HepG2 (cell line): Measurements from ENCODE around the gene ACCS. TPM values are rescaled to one million over a fixed set of nuclear protein-coding genes. Genes with fewer than 3 reads are reported as not detected.

Experiments used
- ATF7 ChIP-seq, 2 experiments: fragments of 450-650 bp in 1 of 2; sonication (generic) in 1 of 2; formaldehyde crosslinking in 1 of 2; IDR thresholded peaks; 2 replicates each; pipeline versions ENCODE4 v1.4.0 to v1.6.1; 2016 to 2020; ENCODE audit warnings: antibody characterized with exemption in 1 of 2, mild to moderate bottlenecking in 1 of 2, missing genetic modification reagents in 1 of 2
- BRD4 ChIP-seq: sonication (generic); formaldehyde crosslinking; IDR thresholded peaks from 2 replicates; pipeline ENCODE4 v1.4.0; 2020; ENCODE audit warnings: missing genetic modification reagents
- ELF3 ChIP-seq: IDR thresholded peaks from 2 replicates; pipeline ENCODE4 v1.6.1; 2016; ENCODE audit warnings: missing genetic modification reagents, missing compliant biosample characterization
- FOXK2 ChIP-seq: fragments of 450-650 bp; IDR thresholded peaks from 2 replicates; pipeline ENCODE4 v1.6.1; 2016
- HNRNPL ChIP-seq: fragments of 200-400 bp; formaldehyde crosslinking; IDR thresholded peaks from 2 replicates; pipeline ENCODE4 v1.6.1; 2017; ENCODE audit warnings: mild to moderate bottlenecking, low read depth, low read length
- KAT7 ChIP-seq: IDR thresholded peaks from 2 replicates; pipeline ENCODE4 v1.6.1; 2018; ENCODE audit warnings: borderline replicate concordance, missing compliant biosample characterization
- KLF15 ChIP-seq: sonication (generic); formaldehyde crosslinking; IDR thresholded peaks from 2 replicates; pipeline ENCODE4 v1.8.1; 2023; ENCODE audit warnings: borderline replicate concordance, mild to moderate bottlenecking, inconsistent platforms, missing genetic modification reagents, mixed read lengths
- MIER2 ChIP-seq: IDR thresholded peaks from 2 replicates; pipeline ENCODE4 v1.6.1; 2016; ENCODE audit warnings: missing biosample characterization, missing genetic modification reagents
- MIXL1 ChIP-seq: IDR thresholded peaks from 2 replicates; pipeline ENCODE4 v1.6.1; 2016
- NFIB ChIP-seq: sonication (generic); formaldehyde crosslinking; IDR thresholded peaks from 2 replicates; pipeline ENCODE4 v1.9.0; 2021; ENCODE audit warnings: missing genetic modification reagents, mild to moderate bottlenecking, borderline replicate concordance
- NFYB ChIP-seq: sonication (generic); formaldehyde crosslinking; IDR thresholded peaks from 2 replicates; pipeline ENCODE4 v1.4.0; 2020; ENCODE audit warnings: missing genetic modification reagents
- REPIN1 ChIP-seq: sonication (generic); formaldehyde crosslinking; IDR thresholded peaks from 2 replicates; pipeline ENCODE4 v1.8.0; 2022; ENCODE audit warnings: missing genetic modification reagents, low read depth, mild to moderate bottlenecking, borderline replicate concordance
- SUZ12 ChIP-seq: fragments of 150-350 bp; IDR thresholded peaks from 2 replicates; pipeline ENCODE4 v1.6.1; 2014; ENCODE audit warnings: low read depth, low read length
- ZBTB8A ChIP-seq: sonication (generic); formaldehyde crosslinking; IDR thresholded peaks from 2 replicates; pipeline ENCODE4 v1.4.0; 2020; ENCODE audit warnings: mild to moderate bottlenecking, low read depth, missing genetic modification reagents, borderline replicate concordance
- ZFP82 ChIP-seq: sonication (generic); formaldehyde crosslinking; IDR thresholded peaks from 2 replicates; pipeline ENCODE4 v1.5.1; 2020; ENCODE audit warnings: mild to moderate bottlenecking, missing genetic modification reagents, borderline replicate concordance
- ZFY ChIP-seq: sonication (generic); formaldehyde crosslinking; IDR thresholded peaks from 2 replicates; pipeline ENCODE4 v1.4.0; 2020; ENCODE audit warnings: missing genetic modification reagents
- ZMYM4 ChIP-seq: sonication (generic); formaldehyde crosslinking; IDR thresholded peaks from 2 replicates; pipeline ENCODE4 v1.8.1; 2023; ENCODE audit warnings: mild to moderate bottlenecking, missing genetic modification reagents
- ZNF20 ChIP-seq: sonication (generic); formaldehyde crosslinking; IDR thresholded peaks from 2 replicates; pipeline ENCODE4 v1.4.0; 2020; ENCODE audit warnings: mild to moderate bottlenecking, moderate library complexity, missing genetic modification reagents
- ZNF878 ChIP-seq: sonication (generic); formaldehyde crosslinking; IDR thresholded peaks from 2 replicates; pipeline ENCODE4 v1.8.1; 2023; ENCODE audit warnings: mild to moderate bottlenecking, missing genetic modification reagents, moderate library complexity
- polyA plus RNA-seq, 8 experiments: library from polyadenylated mRNA; depleted of rRNA in 3 of 8; stranded (reverse) in 7 of 8; unstranded in 1 of 8; fragments of >200 nt; fragmentation: Illumina TruSeq in 4 of 8; extraction: Trizol in 4 of 8; gene quantifications; 2 replicates each; pipeline versions ENCODE4 v1.2.1 to v1.2.3, GENCODE V29; 2011 to 2016; ENCODE audit warnings: low read depth in 4 of 8, missing spikeins in 1 of 8, mixed read lengths in 1 of 8; ENCODE audit not compliant: insufficient read depth in 1 of 8
- total RNA-seq, 5 experiments: library from RNA; depleted of rRNA; stranded (reverse); fragments of >200 nt; fragmentation: Illumina TruSeq; extraction: Trizol; gene quantifications; 2 replicates each; pipeline ENCODE4 v1.2.3, GENCODE V29; 2016; ENCODE audit warnings: low read depth in 1 of 5
- TF ChIP-seq, protein P1 (sequence below): sonication (generic); formaldehyde crosslinking; IDR thresholded peaks from 2 replicates; pipeline ENCODE4 v1.8.1; 2023; ENCODE audit warnings: mild to moderate bottlenecking, inconsistent platforms, moderate library complexity, missing genetic modification reagents, borderline replicate concordance
- TF ChIP-seq, protein P2 (sequence below): sonication (generic); formaldehyde crosslinking; conservative IDR thresholded peaks from 2 replicates; pipeline ENCODE4 v1.8.1; 2023; ENCODE audit warnings: missing genetic modification reagents
- TF ChIP-seq, protein P3 (sequence below): sonication (generic); formaldehyde crosslinking; IDR thresholded peaks from 2 replicates; pipeline ENCODE4 v1.5.0; 2020; ENCODE audit warnings: mild to moderate bottlenecking, missing genetic modification reagents
- TF ChIP-seq, protein P4 (sequence below): sonication (generic); formaldehyde crosslinking; conservative IDR thresholded peaks from 2 replicates; pipeline ENCODE4 v1.4.0; 2020; ENCODE audit warnings: missing genetic modification reagents

ACCS gene
- total and polyA plus RNA-seq, 2 of the 13 experiments (the other 11 are each of a cell fraction or from before 2014, with no cell fraction given), result 0.55 to 0.59 TPM

DNA sequence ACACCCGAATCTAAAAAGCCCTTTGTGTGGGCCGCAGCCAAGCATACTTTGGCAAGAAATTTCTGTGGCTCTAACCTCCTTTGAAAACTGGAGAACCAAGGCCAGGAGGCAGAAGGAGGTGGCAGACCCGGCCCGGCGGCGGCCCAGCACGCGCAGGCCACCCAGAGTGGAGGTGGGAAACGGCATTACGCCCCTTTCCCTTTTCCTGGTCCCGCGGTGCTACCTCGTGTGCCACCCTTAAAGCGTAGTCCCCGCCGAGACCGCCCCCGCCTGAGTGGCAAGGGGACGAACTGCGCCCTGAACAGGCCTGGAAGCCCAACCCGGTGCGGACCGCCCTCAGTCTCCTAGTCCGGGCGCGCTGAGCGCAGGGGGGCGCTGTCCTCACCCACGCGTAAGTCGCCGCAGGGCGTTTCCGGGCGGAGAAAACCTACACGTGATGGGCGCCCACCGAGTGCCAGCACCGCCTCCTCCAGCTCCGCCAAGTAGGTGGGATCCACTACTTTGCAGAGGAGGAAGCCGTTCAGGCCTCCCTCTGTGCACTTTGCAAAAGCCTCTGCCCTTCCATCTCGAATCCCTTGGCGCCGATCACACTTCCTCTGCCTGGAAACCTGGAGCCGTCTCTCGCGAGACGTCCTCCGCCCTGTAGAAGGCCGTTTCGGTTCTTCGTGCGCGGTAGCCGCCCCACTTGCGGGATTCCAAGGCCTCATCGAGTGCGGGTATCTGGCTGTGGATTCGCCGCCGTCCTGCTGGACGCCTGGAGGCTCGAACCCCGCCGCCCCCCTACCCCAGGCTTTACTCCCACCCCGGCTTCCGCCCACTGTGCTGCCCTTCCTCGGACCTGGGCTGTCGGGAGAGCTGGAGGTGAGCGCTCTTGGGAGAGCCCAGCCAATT lies at the start of gene ACCS (continued):
- TF ChIP-seq NFIB, result no peak
- TF ChIP-seq REPIN1, result no peak; the same call in 1 of the 2 replicates
- TF ChIP-seq MIXL1 (CRISPR knock-in tag), result no peak
- TF ChIP-seq ZNF20, result no peak
- TF ChIP-seq, protein P1, sequence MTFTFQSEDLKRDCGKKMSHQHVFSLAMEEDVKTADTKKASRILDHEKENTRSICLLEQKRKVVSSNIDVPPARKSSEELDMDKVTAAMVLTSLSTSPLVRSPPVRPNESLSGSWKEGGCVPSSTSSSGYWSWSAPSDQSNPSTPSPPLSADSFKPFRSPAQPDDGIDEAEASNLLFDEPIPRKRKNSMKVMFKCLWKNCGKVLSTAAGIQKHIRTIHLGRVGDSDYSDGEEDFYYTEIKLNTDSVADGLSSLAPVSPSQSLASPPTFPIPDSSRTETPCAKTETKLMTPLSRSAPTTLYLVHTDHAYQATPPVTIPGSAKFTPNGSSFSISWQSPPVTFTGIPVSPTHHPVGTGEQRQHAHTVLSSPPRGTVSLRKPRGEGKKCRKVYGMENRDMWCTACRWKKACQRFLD (CRISPR knock-in tag), result no peak
- no peak for TF ChIP-seq ATF7 (IDR thresholded peaks at IDR 0.05)
- no peak for TF ChIP-seq ATF7 (CRISPR knock-in tag; IDR thresholded peaks at IDR 0.05)
- TF ChIP-seq, protein P2, sequence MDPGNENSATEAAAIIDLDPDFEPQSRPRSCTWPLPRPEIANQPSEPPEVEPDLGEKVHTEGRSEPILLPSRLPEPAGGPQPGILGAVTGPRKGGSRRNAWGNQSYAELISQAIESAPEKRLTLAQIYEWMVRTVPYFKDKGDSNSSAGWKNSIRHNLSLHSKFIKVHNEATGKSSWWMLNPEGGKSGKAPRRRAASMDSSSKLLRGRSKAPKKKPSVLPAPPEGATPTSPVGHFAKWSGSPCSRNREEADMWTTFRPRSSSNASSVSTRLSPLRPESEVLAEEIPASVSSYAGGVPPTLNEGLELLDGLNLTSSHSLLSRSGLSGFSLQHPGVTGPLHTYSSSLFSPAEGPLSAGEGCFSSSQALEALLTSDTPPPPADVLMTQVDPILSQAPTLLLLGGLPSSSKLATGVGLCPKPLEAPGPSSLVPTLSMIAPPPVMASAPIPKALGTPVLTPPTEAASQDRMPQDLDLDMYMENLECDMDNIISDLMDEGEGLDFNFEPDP (CRISPR knock-in tag), result no peak
- TF ChIP-seq ZFP82 (CRISPR knock-in tag), result no peak
- TF ChIP-seq HNRNPL, result peak; percentile 74; the same call in 1 of the 2 replicates
- TF ChIP-seq, protein P3, sequence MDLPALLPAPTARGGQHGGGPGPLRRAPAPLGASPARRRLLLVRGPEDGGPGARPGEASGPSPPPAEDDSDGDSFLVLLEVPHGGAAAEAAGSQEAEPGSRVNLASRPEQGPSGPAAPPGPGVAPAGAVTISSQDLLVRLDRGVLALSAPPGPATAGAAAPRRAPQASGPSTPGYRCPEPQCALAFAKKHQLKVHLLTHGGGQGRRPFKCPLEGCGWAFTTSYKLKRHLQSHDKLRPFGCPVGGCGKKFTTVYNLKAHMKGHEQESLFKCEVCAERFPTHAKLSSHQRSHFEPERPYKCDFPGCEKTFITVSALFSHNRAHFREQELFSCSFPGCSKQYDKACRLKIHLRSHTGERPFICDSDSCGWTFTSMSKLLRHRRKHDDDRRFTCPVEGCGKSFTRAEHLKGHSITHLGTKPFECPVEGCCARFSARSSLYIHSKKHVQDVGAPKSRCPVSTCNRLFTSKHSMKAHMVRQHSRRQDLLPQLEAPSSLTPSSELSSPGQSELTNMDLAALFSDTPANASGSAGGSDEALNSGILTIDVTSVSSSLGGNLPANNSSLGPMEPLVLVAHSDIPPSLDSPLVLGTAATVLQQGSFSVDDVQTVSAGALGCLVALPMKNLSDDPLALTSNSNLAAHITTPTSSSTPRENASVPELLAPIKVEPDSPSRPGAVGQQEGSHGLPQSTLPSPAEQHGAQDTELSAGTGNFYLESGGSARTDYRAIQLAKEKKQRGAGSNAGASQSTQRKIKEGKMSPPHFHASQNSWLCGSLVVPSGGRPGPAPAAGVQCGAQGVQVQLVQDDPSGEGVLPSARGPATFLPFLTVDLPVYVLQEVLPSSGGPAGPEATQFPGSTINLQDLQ (CRISPR knock-in tag), result no peak
- TF ChIP-seq ZBTB8A (CRISPR knock-in tag), result no peak
- TF ChIP-seq ZNF878, result no peak
- 0 out of 2 replicates have a peak, but pooled peaks have one; percentile 23 for TF ChIP-seq ELF3 (CRISPR knock-in tag)
- no peak for TF ChIP-seq KAT7 (CRISPR knock-in tag)
- TF ChIP-seq KLF15 (CRISPR knock-in tag), result no peak
- no peak for TF ChIP-seq MIER2 (CRISPR knock-in tag)
- no peak for TF ChIP-seq BRD4
- no peak for TF ChIP-seq NFYB
- TF ChIP-seq, protein P4, sequence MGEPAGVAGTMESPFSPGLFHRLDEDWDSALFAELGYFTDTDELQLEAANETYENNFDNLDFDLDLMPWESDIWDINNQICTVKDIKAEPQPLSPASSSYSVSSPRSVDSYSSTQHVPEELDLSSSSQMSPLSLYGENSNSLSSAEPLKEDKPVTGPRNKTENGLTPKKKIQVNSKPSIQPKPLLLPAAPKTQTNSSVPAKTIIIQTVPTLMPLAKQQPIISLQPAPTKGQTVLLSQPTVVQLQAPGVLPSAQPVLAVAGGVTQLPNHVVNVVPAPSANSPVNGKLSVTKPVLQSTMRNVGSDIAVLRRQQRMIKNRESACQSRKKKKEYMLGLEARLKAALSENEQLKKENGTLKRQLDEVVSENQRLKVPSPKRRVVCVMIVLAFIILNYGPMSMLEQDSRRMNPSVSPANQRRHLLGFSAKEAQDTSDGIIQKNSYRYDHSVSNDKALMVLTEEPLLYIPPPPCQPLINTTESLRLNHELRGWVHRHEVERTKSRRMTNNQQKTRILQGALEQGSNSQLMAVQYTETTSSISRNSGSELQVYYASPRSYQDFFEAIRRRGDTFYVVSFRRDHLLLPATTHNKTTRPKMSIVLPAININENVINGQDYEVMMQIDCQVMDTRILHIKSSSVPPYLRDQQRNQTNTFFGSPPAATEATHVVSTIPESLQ, result no peak
- TF ChIP-seq ZFY (CRISPR knock-in tag), result peak; percentile 54; the same call in 1 of the 2 replicates
- TF ChIP-seq SUZ12, result no peak
- TF ChIP-seq ZMYM4 (CRISPR knock-in tag), result peak; percentile 63; the same call in 1 of the 2 replicates
- no peak for TF ChIP-seq FOXK2
